IMR-90 (cell line): ENCODE measurements around the gene PC.
A peak's percentile ranks its signal among the peaks of the same experiment; 100 is the strongest.

Source experiments
- BHLHE40 ChIP-seq: fragments of 150-350 bp; IDR thresholded peaks from 2 replicates; pipeline ENCODE4 v1.6.1; 2016; ENCODE audit warnings: mild to moderate bottlenecking, low read depth, low read length
- CEBPB ChIP-seq: IDR thresholded peaks from 2 replicates; pipeline ENCODE4 v1.6.1; 2012; ENCODE audit warnings: low read depth, low read length, improper control_type of control experiment
- CTCF ChIP-seq: conservative IDR thresholded peaks from 2 replicates; pipeline ENCODE4 v1.5.1; 2012; ENCODE audit warnings: mild to moderate bottlenecking, low read depth, low read length, improper control_type of control experiment
- ELK1 ChIP-seq: fragments of 150-350 bp; IDR thresholded peaks from 2 replicates; pipeline ENCODE4 v1.6.1; 2016; ENCODE audit warnings: low read depth, mild to moderate bottlenecking, low read length, moderate library complexity, borderline replicate concordance
- FOS ChIP-seq: fragments of 150-350 bp; IDR thresholded peaks from 2 replicates; pipeline ENCODE4 v1.6.1; 2016; ENCODE audit warnings: low read depth, low read length
- MAFK ChIP-seq: IDR thresholded peaks from 2 replicates; pipeline ENCODE4 v1.6.1; 2012; ENCODE audit warnings: low read depth, low read length, improper control_type of control experiment
- MAZ ChIP-seq: IDR thresholded peaks from 2 replicates; pipeline ENCODE4 v1.6.1; 2012; ENCODE audit warnings: low read depth, mild to moderate bottlenecking, low read length, improper control_type of control experiment, moderate library complexity, borderline replicate concordance
- MXI1 ChIP-seq: IDR thresholded peaks from 2 replicates; pipeline ENCODE4 v1.6.1; 2012; ENCODE audit warnings: low read depth, mild to moderate bottlenecking, low read length, moderate library complexity, borderline replicate concordance
- POLR2A ChIP-seq: IDR thresholded peaks from 2 replicates; pipeline ENCODE4 v1.6.1; 2012; ENCODE audit warnings: mild to moderate bottlenecking, low read depth, low read length
- RAD21 ChIP-seq: IDR thresholded peaks from 2 replicates; pipeline ENCODE4 v1.6.1; 2012; ENCODE audit warnings: low read length, improper control_type of control experiment
- RCOR1 ChIP-seq: IDR thresholded peaks from 2 replicates; pipeline ENCODE4 v1.6.1; 2012; ENCODE audit warnings: mild to moderate bottlenecking, low read length, improper control_type of control experiment; ENCODE audit not compliant: insufficient replicate concordance
- RFX5 ChIP-seq: IDR thresholded peaks from 2 replicates; pipeline ENCODE4 v1.8.0; 2012; ENCODE audit warnings: low read depth, mild to moderate bottlenecking, low read length, moderate library complexity
- SMC3 ChIP-seq: fragments of 150-350 bp; IDR thresholded peaks from 2 replicates; pipeline ENCODE4 v1.6.1; 2016; ENCODE audit warnings: low read depth, mild to moderate bottlenecking, antibody characterized with exemption, low read length, moderate library complexity
- USF2 ChIP-seq: fragments of 150-350 bp; IDR thresholded peaks from 2 replicates; pipeline ENCODE4 v1.6.1; 2017; ENCODE audit warnings: mild to moderate bottlenecking, antibody characterized with exemption, low read length, low read depth

- TF ChIP-seq CTCF (no peak), RCOR1 (no peak), POLR2A (no peak), CEBPB (no peak), MAFK (no peak), FOS (no peak), SMC3 (no peak), RAD21 (no peak), BHLHE40 (0 out of 2 replicates have a peak, but pooled peaks have one; percentile 1), RFX5 (no peak), USF2 (peak; percentile 74), MXI1 (no peak; the same call in 1 of the 2 replicates), ELK1 (no peak), MAZ (no peak)
Observed at GRCh38 chr11:66856496-66857233, 101.5 kb downstream of the PC start, which contains the start of gene LRFN4.
